G401.6 (cell line): ENCODE results near the gene ACTL6A.

Source experiments
- FAIRE-seq: peaks from 2 replicates; lab custom pipeline; 2012; peaks lifted over from hg19 to GRCh38; lab: Jason Lieb, UNC

The ACTL6A gene

DNA sequence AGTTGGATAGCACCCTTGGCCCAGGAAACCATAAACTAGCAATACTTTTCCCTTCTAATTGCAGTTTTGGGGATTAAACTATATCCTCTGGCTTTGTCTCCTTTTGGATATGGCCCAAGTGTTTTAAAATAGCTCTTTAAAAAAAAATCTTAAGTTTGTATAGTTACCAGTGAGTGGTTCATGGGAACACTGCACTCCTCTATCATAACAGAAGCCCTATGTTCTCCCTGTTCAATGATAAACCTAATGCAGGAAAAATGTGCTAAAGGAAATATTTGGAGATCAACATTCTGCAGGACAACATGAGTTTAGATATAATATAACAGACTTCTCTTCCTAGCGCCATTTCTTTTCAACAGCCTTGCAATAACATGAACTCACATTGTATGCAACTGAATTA, 28.6 kb downstream of the ACTL6A start:
- no peak for FAIRE-seq

DNA sequence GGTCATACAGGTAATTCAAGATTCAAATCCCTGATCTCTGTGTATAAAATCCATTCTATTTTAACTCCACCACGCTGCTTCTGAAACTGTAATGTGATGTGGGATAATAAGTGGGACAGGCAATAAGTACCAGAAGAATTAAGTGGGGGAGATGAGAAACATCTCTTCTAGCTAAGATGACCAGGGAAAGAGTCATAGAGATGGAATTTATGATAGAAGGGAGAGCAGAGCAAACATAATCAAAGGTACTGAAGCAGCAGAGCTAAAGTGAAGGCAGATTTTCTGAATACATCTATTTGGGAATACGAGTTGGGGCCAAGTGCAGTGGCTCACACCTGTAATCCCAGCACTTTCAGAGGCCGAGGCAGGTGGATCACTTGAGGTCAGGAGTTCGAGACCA, 36.8 kb downstream of the ACTL6A start:
- no peak for FAIRE-seq

DNA sequence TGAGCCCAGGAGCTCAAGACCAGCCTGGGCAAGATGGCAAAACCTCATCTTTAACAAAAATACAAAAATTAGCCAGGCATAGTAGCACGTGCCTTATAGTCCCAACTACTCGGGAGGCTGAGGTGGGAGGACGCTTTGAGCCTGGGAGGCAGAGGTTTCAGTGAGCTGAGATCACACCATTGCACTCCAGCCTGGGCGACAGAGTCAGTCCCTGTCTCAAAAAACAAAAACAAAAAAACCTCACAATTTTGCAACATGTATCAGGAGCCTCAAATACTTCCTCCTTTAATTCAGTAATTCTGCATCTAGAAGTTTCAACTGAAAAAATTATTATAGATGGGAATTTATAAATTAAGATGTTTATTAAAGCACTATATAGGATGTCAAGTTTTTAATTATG, 40.6 kb downstream of the ACTL6A start:
- no peak for FAIRE-seq

DNA sequence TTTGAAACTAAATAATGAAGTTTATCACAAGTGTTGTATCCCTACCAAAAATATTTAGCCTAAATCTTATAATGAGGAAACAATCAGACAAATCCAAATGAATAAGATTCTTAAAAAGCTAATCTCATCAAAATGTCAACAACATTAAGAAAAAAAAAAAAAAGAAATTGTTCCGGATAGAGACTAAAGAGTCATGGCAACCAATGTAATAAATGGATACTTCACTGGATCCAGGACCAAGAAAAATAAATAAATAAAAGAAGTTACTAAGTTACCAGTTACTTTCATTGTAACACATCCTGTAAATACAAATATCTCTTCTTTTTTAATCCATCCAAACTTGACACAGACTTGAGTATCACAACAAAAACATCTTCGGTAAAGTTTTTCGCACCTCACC, 41.1 kb downstream of the ACTL6A start:
- FAIRE-seq, result peak; percentile 40

DNA sequence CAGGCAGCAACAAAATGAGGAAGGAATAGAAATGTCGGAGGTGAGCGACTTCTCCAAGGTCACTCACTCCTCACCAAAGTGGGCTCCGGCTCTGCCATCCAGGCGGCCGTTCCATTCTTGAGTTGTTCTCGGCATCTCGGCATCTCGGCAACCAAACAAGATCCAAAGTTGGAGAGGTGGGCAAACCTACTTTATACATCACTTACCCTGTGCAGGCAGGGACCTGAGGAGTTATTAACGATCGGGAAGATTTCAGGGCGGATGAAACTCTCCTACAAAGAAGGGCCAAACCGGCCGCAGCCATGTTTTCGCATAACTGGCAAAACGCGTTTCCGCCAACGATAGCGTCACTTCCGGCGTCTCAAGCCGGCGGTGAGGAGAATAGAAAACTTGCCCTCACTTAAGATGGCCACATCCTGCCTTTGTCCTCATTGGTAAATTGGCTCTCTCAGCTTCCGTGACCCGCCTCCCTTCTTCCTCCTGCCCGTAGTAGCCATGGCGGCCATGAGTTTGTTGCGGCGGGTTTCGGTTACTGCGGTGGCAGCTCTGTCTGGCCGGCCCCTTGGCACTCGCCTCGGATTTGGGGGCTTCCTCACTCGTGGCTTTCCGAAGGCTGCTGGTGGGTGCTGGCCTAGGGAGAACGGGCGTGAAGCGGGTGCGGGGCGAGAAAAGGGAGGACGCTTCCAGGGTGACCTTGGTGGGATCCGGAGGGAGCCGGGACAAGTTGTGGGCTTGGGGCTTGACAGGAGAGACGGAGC, 41.8 kb downstream of the ACTL6A start, which contains the start of the genes MRPL47 and NDUFB5:
TSS of gene MRPL47 (minus strand) at position 318 of the 758 bp plus-strand sequence. CDS start at position 304, 14 bp downstream.
TSS of gene NDUFB5 (plus strand) at position 474 of the 758 bp plus-strand sequence. CDS start at position 496, 22 bp downstream.
- peak; percentile 97 for FAIRE-seq

DNA sequence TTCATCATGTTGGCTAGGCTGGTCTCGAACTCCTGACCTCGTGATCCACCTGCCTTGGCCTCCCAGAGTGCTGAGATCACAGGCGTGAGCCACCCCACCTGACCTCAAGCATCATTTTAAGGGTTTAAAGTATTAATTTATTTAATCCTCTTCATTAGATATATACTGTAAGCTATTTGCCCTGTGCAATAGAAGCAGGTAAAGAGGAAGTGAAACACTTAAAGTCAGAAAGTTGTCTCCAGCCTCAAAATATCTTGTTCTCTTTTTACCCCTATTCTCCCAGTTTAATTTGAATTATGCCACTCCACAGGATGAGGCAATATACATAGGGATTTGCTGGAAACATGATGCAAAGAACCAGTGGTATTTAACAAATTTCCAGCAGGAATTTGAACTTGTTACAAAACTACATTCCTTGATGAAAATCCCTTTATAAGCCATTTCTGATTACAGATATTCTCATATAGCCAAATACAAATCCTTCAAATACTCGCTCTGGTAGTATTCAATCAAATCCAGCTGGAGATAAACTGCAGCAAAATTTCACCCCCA, 43.9 kb downstream of the ACTL6A start:
- no peak for FAIRE-seq

DNA sequence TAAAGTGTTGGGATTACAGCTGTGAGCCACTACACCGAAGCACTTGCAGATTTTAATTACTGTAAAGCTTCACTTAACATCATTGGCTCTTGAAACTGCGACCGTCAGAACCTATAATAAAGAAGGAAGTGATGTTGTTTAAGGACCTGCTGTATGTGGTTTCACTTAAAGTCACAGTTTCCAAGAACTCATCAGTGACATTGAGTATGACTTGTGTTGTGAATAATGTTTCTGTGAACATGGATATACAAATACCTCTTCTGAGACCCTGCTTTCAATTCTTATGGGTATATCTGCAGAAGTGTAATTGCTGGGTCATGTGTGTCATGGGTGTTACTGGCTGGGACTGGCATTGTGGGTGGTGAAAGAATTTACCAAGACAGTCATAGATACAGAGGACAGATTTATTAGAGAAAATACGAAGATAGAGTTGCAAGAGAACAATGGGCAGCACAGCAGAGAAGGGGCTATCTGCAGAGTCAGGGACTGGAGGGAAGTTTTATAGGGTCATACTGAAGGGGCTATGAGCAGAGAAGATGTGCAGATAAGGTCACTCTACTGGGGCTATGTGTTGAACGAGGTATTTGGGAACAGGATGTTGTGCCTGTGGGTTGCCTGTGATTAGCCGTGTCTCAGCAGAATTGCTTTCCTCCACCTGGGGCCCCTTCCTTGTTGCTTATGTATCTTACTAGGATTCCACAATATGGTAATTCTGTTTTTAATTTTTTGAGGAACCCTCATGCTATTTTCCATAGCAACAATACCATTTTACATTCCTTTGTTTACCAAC, 46.4 kb downstream of the ACTL6A start:
- no peak for FAIRE-seq

DNA sequence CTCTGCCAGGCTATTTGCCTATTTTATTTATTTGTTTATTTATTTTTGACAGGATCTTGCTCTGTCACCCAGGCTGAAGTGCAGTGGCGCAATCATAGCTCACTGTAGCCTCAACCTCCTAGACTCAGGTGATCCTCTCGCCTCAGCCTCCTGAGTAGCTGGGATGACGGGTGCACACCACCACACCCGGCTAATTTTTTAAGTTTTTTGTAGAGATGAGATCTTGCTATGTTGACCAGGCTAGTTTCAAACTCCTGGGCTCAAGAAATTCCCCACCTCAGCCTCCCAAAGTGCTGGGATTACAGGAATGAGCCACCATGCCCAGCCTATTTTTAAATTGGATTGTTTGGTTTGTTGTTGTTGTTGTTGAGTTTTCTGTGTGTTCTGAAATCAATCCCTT, 47.3 kb downstream of the ACTL6A start:
- FAIRE-seq, result no peak

DNA sequence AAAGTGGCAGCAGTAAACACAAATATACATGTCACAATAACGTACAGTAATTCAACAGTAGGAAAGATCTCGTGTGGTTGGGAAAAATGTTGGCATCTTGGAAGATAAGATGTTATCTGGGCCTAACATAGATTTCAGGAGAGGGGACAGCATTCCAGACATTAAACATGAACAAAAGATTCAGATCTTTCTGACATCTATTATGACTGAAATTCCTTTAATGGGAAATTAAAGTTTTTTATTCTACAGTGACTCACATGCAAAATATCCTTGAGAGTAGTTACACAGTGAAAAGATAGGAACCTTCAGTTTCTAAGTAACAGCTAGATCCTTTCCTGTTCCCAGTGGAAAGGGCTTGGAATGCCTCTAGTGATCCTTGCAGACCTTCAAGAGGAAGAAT, 51.1 kb downstream of the ACTL6A start:
- FAIRE-seq, result no peak

DNA sequence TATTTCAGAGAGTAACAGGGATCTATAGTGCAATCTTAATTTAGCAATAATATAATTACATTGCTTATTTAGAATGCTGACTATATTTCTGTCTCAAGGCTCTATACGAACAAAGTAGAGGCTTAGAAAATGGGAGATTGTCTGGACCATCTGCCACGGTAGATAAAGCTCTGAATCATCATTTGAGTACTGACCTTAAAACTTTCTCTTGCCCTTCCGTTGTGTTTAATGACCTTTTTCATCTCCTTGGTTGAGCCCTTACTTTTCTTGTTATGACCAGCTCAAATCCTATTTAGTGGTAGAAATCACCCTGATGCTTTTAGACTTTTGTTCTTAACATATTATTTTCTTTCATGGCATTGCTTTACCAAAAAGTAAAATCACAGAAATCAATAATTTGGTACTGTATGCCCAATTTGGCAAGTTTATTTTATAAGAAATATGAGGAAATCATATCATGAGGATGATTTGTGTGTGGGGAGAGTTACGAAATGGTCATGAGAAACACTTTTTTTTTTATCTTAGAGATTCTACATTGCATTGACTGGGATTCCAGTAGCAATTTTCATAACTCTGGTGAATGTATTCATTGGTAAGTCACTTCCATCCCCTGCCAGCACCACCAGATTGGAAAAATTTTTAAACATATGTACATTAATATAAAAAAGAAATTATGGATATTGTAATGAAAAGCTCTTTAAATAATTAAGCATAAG, 52.9 kb downstream of the ACTL6A start:
- peak; percentile 19 for FAIRE-seq

DNA sequence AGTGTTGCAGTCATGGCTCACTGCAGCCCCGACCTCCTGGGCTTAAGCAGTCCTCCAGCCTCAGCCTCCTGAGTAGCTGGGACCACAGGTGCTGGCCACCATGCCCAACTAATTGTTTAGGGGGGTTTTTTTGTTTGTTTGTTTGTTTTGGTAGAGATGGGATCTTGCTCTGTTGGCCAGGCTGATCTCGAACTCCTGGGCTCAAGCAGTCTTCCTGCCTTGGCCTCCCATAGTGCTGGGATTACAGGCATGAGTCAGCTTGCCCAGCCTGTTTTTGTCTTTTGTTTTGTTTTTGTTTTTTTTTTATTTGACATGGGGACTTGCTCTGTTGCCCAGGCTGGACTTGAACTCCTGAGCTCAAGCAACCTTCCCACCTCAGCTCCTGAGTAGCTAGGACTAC, 59.3 kb downstream of the ACTL6A start:
- FAIRE-seq, result no peak

DNA sequence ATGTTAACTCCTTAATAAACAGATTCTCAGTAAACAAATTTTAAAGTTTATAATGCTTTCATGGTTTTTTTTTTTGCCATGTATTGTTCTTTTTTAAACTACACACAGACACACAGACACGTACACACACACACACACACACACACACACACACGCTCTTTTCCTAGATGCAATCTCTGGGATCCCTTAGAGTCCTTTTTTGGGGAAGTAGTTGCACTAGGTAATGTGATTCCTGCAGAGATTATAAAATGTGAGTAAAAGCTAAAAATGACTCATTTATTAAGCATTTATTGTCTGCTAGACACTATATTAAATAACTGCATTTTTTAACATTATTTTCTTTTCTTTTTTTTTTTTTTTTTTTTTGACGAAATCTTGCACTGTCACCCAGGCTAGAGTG, 61.7 kb downstream of the ACTL6A start:
- no peak for FAIRE-seq

DNA sequence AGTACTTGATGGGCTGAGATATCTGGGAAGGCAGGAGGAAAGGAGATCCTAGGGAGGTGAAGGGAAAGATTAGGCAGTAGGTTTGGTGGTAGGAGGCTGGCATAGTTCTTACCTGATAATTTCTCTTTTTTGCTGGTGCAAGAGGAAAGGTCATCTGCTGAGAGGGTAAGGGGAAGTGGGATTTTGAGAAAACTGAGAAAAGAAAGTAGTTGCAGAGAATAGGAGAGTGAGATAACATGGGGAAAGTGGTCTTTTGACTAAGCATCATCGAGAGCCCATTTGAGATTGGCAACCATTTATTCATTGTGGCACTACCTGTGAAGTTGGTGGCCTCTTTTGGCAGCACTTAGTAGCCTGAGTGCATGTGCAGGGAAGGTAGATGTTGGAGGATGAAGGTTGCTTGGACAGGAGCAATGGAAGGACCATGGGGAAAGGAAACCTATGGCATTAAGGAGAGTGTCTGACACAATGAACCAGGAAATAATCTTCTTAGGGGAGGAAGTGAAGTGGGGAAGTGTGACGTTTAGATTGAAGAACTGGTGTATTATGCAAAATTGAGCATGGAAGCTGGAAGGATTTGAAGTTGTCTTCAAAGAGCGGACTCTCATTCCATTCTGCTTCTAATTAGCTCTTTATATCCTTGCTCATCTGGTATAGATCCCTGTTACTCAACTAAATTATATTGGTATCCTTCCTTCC, 68.2 kb downstream of the ACTL6A start:
- FAIRE-seq, result no peak
